RPMI8226 (cell line): Measurements from ENCODE around the gene ESPNL.

Source experiments
- DNase-seq: peaks from one replicate; pipeline ENCODE4 v3.0.0-alpha.2; 2015

ESPNL gene

DNA sequence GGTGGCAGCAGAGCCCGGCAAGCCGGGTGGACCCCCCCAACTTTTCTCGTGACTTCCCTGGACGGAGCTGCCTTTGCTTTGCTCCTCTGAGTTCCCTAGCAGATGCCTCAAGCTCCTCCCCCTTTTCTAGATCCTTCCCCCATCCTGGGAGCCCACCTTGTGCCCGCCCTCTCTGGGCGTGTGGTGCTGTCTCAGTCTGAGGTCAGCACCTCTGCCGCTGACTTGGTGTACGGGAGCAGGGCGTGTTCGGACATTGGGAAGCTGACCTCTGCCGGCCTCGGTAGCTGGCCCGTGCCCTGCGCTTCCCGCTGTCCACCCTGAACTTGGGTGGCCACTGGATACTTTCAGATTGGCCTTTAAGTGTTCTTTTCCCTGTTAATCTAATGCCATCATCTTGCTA lies 19.6 kb upstream of the ESPNL start:
- DNase-seq = no peak

DNA sequence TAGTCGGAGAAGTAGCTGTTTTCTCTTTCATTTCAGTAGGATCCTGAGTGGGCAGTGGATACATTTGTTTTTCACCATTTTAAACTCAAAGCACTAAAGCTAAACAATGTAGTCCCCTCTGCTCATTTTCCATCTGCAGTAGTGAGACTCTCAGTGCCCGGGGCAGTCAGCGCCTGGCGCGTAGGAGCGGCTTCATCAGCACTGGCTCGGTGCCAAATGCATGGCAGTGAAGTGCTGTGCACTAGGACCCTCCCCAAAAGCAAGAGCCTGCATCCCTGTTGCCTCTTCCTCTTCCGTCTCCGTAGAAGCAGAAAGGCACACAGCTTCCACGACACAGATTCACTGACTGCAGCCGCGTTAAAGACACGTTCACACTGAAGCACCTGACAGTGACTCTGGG lies 19.0 kb upstream of the ESPNL start:
- DNase-seq = no peak

DNA sequence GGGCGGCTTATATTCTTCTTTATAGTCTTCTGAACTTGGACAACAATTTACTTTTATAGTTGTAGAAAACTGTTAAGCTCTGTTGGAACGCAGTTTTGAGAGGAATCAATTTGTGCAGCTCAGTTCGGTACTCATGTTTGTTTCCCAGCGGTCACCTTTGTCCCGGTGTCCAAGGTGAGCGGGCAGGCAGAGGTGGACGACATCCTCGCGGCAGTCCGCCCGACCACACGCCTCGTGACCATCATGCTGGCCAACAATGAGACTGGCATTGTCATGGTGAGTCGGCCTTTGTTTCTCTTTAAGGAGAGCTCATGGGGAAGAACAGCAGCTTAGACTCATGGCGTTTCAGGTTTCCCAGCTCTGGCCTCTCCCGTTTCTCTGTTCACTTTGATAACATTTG lies 18.6 kb upstream of the ESPNL start:
- no peak for DNase-seq

DNA sequence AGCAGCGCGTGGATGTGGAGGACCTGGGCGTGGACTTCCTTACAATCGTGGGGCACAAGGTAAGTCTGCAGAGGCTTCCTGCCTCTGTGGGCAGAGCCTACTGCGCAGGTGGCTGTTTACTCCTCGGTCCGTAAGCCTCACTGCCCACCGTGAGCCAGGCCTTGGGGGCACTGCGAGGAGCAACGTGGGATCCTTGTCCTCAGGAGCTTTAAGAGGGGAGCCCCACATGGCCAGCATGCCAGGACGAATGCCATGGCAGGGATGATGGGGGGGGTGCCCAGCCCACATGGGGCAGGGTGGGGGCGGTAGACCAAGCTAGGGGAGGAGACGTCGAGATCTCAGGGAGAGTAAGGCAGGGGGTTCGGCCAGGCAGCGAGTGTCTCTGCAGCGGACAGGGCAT lies 18.0 kb upstream of the ESPNL start:
- DNase-seq = no peak

DNA sequence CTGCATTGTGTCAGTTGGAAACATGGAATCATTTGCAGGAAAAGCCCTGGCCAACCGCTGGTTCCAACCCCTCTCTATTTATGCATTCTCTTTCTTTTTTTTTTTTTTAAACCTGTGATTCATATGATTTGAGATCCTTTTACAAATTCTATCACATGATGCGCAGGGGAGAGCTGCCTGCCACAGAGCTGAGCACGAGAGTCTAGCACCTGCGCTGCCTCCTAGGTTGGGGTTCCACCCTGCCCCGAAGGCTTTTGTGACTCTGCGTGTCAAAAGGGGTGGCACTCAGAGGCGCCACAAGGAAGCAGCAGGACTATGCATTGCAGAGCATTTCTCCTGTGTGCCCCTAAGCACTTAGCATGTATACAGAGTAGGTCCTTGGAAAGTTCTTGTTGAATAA lies 17.3 kb upstream of the ESPNL start:
- no peak for DNase-seq

DNA sequence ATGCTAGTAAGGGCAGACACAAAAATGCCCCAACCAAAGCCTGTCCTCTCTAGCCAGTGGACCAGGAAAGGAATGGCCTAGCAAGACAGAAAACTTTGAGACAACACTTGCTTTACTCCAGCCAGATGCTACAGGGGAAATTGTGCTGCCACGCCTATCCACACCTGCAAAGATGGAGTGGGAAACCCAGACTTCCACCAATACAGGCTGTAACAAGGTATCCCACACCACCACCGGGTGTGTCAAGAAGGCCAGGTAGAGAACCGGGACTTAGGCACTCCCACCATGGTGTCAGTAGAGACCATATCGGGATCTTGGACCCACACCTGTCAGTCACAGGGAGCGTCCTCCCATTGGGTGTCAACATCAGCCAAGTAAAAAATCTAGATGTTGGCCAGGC lies 16.2 kb upstream of the ESPNL start:
- no peak for DNase-seq

DNA sequence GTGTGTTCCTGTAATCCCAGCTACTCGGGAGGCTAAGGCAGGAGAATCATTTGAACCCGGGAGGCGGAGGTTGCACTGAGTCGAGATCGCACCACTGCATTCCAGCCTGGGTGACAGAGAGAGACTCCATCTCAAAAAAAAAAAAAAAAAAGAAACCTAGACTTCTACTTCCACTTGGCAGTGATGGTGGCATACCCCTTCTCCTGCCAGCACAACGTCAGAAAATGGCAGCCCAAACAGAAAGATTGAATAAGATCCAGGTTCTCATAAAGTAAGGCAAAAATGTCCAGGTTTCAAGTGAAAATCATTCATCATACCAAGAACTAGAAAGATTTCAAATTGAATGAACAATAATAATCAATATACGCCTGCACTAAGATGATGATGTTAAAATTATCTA lies 15.4 kb upstream of the ESPNL start:
- no peak for DNase-seq

DNA sequence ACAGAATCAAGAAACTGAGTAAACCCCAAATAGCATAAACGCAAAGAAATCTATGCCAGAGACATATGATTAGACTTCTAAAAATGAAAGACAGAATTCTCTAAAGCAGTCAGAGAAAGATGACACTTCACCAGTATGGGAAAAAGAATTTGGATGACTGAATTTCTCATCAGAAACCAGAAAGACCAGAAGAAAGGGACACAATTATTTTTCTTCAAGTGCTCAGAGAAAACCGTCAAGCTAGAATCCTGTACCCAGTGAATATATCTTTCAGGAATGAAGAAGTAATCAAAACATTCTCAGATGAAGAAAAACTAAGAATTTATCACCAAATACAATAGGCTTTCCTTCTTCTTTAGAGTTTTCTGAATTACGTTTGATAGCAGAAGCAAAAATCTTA lies 14.2 kb upstream of the ESPNL start:
- DNase-seq = no peak

DNA sequence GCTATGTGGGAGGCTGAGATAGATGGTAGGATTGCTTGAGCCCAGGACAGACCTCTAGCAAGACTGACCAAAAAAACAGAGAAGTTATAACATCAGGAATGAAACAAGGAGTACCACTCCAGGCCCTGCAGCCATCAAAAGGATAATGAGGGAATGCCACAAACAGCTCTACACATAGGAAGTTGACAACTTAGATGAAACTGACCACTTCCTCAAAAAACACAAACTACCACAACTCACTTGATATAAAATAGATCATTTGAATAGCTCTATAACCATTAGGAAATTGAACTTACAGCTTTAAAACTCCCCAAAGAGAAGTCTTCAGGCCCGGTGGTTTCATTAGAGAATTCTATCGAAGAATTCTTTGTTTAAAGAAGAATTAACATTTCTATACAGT lies 12.9 kb upstream of the ESPNL start:
- DNase-seq = no peak

DNA sequence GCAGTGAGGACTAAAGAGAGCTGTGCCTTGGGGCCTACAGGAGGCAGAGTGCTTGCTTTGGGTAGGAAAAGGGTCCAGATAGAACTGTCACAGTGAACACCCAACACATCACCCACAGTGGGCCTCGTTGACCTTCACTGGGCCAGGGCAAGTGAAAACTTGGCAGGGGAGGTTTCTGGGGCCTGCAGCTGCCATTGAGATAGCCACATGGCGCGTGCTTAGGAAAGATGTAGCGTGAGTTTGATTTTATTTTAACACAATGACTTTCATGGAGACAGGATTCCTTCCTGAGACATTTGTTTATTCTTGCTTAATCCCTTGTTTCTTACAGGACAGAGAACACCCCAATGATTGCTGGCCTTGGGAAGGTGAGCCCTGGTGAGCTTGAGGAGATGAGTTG lies 9.3 kb upstream of the ESPNL start:
- no peak for DNase-seq

DNA sequence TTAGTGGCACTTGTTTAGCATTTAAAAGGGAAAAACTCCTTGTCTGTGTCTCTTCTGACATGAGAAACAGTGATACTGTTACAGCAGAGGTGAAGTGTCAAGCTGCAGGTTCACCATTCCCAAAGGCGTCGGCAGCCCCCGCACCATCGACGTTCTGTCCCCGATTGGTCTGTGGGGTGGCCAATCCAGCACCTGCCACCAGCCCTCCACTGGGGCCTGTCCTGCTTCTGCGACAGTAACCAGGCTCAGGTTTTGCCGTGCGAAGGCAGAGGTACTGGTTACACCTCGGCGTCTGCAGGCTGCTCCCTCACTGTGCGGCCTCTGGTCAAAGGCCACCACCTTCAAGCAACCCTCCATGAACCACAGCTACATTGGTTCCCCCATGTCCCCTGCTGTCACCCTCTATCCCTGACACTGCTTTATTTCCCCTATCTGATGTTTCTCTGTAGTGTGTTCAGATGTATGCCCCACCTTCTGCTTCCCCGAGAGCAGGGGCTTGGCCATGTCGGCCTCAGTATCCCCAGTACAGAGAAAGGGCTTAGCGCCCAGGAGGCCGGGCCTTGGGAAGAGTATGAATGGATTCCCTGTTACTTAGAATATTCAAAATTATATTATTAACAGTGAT lies 8.6 kb upstream of the ESPNL start:
- no peak for DNase-seq

DNA sequence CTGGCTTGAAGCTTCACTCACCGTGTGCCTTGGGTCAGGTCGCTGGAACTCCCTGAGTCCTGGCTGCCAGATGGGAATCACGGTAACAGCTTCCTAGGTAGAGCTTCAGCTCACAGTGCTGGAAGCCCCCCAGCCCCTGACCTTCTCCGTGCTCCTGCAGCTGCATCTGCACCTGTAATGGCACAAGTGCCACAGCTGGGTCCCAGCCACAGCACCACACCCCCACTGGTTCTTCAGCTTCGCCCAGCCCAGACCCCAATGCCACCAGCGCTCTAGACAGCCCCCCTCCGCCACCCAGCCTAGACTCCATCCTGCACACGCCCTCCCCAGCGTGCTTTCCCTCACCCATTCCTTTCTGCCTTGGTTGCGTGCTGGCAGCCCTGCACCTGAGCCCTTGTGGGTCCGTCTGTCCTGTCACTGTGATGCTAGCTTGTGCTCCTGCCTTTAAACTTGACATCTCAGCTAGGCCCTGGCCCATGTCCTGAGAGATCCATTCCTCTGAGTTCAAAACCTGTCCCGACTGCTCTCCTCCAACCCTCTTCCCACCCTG lies 7.6 kb upstream of the ESPNL start:
- DNase-seq = no peak

DNA sequence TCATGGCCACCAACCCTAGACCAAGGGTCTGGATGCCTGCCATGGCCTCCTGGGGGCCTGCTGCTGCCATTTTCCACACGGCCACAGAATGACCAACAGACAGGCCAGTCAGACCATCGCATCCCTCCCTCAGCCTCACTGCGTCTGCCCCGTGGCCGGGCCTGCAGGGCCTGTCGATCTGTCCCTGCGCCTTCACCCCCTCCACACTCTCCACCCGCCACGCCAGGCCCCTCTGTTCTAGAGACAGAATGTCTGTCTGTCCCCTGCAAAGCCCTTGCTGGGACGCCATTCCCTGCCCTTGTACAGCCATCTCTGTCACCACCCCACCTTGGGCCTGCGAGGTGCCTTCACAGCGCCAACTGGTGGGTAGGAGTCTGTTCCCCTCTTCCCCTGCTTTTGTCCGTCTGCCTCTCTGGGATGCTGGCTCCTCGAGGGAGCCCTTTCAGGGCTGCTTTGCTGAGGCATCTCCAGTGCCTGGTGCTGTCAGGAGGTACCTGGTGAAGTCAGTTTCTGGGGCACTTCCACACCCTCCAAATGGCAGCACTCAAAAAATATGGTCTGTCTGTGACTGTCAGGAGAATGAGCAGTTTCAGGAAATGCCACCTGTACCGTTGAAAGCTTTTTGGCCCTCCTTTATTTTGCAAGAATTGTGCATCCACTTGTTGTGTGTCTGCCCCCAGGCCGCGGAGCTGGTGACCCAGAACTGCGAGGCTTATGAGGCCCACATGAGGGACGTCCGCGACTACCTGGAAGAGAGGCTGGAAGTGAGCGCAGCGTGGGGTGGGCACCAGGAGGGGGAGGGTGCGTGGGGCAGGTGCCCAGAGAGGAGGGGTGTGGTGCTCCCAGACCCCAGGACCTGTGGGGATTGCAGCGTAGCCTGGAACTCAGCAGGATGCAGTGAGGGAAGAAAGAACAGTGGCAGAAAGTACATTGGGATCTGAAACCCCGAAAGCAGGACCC lies 6.7 kb upstream of the ESPNL start:
- no peak for DNase-seq

DNA sequence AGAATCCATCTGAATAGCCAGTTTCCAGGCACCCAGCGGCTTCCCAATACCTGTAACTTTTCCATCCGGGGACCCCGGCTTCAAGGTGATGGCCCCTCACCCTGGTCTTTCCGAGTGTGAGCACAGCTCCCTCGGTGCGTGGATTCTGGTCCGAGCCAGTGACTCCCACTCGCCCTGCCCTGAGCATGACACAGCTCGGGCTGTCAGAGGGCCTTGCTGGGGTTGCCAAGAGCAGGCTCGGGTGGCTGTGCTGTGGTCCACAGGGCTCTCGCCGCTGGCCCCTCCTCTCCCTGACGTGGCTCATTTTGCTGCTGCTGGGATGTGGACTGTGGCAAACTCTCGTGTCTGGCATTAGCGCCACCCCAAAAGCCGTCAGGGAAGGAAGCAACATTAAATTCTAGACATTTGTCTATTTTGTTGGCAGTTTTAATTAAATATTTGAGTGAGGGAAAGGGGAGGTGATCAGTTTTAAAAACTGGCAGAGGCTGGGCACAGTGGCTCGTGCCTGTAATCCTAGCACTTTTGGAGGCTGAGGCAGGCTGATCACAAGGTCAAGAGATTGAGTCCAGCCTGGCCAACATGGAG lies 5.6 kb upstream of the ESPNL start:
- no peak for DNase-seq

DNA sequence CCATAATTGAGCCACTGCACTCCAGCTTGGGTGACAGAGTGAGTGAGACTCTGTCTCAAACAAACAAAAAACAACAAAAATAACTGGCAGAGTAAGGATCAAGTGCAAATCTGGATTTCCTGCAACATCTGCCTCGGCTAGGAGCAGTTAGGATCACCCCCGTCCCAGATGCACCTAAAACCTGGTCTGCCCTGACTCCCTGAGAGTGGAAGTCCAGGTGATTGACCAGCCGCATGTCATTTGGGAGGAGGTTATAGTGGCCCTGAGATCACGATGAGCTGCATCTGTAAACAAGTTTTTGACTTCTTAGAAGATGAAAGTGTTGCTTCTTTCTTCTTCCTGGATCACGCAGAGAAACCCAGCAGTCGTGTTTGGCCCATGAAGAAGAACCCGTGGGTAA lies 5.0 kb upstream of the ESPNL start:
- no peak for DNase-seq

DNA sequence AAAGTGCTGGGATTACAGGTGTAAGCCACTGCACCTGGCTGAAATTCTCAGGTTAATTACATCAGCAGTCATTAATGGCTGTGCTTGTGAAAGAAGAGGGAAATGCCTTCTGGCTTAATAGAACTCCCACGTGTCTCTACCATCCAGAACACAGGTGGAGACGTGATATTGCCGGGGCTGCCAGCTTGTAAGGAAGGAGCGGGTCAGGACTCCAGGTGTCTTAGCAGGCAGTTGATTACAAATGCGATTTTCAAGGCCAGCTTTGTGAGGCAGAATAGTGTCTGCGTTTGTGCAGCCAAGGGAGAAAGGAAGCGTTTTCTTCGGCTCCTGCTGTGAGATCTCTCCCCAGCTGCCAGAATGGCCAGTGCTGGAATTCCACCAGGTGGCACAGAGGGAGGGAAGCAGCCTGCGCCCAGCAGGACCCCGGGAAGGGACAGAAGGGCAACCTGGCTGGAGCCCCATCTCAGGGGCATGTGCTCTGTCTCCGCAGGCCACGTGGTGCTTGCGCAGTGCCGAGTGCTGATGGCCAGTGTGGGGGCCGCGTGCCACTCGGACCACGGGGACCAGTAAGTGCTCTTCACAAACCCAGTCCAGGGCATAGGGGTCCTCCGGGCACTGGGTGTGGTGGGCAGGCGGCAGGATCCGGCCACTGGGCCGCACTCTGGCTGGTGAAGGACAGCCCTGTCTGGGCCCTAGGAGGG lies 3.7 kb upstream of the ESPNL start:
- DNase-seq = no peak

DNA sequence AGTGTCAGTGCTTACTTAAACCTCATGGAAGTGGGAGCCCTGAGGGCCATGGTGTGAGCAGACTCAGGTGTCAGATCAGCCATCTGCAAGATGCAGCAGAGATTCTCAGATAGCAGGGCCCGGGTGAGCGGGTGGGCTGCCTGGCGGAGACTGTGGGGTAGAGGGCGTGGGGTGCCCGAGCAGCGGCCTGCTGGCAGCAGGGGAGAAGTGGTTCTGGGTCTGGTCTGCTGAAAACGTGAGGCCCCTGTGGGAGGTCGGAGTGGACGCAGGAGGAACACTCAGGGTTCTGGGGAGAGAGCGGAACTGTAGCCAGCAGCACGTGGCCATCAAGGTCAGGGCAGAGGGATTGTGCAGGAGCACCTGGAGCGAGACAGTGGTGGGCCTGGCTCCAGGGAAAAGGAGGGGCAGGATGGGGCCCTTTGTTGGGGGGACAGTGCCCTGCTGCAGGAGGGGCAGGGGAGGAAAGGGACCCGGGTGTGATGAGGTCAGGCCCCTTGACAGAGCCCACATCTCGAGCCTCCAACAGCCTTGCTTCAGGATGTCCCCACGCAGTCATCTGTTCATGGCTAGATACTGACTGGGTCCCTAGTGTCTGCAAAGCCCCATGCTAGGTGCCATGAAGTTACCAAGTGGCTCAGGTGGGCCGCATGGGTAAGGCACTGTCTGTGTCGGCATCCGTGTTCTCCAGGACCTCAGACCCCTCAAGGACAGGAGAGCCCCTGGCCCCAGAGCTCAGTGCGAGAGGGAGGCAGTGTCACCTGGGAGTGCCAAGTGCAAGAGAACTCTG lies 2.7 kb upstream of the ESPNL start:
- DNase-seq = no peak

DNA sequence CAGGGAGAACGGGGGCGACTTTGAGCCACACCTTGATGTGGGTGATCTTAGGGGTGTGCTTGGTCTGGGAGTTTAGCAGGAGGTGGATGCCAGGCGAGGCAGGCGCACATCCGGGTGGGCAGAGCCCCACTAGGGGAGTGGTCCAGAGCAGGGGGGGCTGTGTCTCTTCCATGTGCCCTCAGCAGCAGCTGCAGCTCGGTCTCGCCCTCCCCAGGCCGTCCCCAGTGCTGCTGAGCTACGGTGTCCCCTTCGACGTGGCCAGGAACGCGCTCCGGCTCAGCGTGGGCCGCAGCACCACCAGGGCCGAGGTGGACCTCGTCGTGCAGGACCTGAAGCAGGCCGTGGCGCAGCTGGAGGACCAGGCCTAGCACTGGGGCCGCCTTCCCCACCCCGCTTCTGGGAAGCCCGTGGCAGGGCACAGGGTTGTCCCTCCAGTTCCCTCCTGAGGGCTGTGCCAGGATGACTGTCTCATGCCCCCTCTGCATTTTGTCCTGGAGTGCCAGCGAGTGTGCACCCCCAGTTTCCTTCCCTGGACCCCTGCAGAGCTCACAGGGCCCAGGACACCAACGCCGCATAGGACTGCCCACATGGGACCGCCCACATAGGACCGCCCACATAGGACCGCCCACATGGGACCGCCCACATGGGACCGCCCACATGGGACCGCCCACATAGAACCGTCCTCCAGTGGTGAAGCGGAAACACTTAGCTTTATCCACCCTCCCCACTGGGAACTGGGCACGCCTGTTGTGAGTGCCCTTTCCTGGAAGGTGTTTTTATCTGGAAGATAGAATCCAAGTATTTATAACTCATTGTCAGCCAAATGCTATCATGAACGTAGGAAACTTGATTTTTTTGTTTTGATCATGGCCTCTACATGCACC lies 1.9 kb upstream of the ESPNL start:
- DNase-seq = no peak

DNA sequence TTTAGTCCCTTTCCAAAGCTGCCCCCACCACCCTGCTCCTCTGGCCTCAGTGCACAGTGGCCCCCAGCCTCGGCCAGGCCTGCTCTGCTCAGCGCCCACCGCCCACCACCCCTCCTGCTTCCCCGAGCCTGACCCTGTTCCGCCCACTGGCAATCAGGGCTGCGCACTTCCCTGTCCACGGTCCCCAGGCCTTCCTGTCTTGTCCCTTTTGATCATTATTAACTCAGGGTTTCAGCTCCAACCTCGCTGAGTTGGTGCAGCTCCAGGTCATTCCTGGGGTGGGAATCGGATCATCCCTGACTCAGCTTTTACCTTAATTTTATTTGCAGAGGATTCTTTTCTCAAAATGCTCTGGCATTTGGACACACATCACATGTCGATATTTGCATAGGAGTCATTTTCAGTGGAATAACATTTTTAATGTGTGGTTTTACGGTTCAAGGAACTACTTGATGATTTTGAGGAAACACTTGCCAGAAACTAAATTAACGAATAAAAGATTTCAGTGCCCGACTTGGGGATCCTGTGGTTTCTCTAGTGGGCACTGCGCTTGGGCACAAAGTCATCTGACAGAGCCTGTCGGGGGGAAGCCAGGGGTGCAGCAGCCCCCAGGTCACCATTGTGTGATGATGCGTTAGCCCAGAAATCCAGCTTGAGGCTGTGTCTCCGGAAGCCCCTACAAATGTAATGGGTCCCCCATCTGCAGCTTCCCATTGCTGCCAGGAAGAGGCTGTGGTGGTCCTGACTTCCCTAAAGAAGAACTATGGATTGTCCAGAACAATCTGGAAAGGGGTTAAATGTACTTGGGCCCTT lies 1.0 kb upstream of the ESPNL start:
- DNase-seq = no peak

DNA sequence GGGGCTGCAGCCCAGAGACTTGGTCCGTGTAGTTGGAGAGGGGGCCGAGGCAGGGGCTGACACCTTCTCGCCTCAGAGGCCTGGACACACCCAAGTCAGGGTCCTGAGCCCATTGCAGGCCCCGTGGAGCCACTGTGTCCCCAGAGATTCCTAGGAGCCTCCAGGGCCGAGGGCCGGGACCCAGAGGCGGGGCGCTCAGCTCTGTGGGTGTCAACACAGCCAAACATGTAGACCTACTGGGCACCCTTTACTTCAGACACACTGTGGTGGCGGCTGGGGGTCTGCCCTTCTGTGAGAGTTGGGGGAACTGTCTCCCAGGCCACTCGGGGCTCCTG lies 459 bp upstream of the ESPNL start:
- no peak for DNase-seq
